GM12864 (cell line): Measurements from ENCODE around the gene NOL11.

Experiments used
- DNase-seq: peaks from one replicate; pipeline ENCODE4 v3.0.0-alpha.2; 2011; ENCODE audit warnings: low read depth
- H3K4me3 ChIP-seq: 2 replicates; pipeline ENCODE4 v1.5.1; 2011; ENCODE audit warnings: mild to moderate bottlenecking, low read depth, low read length, control low read depth
- CTCF ChIP-seq: IDR thresholded peaks from 2 replicates; pipeline ENCODE4 v1.5.1; 2011; ENCODE audit warnings: low read depth, mild to moderate bottlenecking, moderate library complexity, low read length, control low read depth, inconsistent platforms; ENCODE audit errors: missing control alignments

The NOL11 gene

DNA sequence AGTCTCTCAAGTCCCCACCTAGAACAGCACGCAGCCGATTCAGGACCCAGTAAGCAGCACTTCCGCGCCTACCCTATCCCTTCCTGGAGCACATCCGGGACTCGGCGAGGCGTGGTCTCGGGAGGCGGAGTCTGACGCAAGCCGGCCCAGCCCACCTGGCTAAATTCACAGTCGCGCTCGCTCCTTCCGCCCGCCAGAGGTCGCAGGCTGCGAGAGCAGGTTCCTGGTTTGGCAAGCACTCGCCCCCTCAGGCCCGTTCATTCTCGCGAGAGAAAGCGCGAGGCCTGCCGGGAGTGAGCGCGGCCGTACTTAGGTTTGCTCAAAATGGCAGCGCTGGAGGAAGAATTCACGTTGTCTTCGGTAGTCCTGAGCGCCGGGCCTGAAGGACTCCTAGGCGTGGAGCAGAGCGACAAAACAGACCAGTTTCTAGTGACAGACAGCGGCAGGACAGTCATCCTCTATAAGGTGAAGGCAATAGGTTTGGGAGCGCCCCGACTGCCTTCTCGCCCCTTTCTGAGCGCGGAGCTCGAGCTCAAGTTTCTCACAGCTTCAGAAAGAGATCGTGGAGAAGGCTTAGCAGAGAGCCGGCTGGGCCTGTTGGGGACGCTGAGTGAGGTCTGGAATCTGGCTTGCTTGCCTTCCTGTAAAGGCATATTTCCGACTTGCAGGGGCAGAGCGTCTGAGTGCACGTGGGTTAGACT lies at the start of gene NOL11:
NOL11 (plus strand) TSS at position 313 of the 701 bp plus-strand sequence; CDS start at position 325, 12 bp downstream.
- TF ChIP-seq CTCF: peak; percentile 89
- DNase-seq: peak; percentile 98
- H3K4me3 ChIP-seq: peak within 1 kb of the TSS; percentile 95

- DNase-seq: no peak
- TF ChIP-seq CTCF: no peak
- no peak overlapping the region for H3K4me3 ChIP-seq
Measured at GRCh38 chr17:67671493-67671892, 46.2 kb upstream of the NOL11 start.

DNA sequence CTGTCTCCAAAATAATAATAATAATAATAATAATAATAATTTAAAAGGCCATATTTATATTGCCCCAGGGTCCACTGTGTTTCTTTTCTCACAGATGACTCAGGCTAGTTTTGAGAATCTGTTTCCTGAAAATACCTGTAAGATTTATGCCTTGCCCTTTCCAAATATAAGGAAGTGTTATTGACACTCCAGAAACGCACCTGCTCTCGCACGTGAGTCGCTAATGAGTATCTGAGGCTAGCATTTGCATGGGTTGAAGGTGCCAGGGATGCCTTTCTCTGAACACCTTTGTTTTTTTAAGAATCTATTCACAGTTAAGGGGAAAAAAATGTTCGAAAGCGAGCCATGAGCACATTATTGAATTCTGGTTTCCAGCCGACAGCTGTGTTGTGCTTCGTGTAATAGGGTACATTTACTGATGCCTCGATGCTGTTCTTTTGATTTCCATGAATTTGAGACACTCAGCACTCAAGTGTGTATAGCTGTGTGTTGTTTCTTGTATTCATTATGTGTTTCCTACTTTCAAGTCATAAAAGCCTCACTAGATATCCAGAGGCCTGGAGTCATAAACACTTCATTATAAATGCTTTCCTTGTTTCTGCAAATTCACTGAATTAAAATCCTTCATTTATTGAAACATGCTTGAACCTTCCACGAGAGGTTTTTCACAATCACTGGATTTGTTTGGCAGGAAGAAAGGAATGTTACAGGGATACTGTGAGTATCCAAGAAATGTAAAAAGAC lies 45.0 kb upstream of the NOL11 start:
- TF ChIP-seq CTCF: no peak
- DNase-seq: no peak
- no peak overlapping the region for H3K4me3 ChIP-seq

- no peak overlapping the region for H3K4me3 ChIP-seq
- no peak for DNase-seq
- no peak for TF ChIP-seq CTCF
Measured at GRCh38 chr17:67675481-67675880, 42.3 kb upstream of the NOL11 start.

DNA sequence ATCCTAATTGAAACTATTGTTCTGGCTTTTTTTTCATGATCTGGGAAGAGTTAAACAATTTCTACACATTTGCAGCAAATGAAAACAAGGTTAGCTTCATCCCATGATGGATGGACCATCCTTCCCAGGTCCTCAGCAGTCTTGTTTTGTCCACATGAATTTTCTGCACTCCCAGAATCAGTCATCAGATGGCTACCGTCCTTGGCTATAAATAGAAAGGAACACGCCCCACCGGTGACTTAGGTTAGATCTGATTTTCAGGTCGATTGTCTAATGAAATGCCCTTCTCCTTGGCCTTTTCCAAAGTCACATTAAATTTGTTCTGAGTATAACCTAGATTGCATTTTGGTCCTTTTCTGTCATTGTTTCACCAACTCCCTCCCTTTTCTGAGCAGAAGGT lies 41.4 kb upstream of the NOL11 start:
- no peak overlapping the region for H3K4me3 ChIP-seq
- TF ChIP-seq CTCF: no peak
- no peak for DNase-seq

DNA sequence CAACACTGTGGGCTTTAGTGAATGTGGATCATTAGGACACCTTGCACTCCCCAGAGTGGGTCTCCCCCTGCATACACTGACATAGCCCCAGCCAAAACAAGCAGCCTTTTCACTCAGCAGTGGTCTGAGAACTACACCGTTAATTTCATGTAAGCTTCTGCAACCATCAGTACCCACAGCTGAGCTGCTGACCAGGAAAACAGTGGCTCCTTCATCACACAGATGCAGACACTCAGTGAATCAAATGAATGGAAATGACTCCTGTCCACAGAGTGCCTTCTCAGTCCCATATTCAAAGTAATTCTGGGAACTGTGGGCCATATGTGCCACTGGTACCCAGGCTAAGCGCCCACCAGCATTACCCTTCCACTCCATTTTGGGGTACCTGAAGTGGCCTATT lies 39.3 kb upstream of the NOL11 start:
- H3K4me3 ChIP-seq: no peak overlapping the region
- no peak for DNase-seq
- no peak for TF ChIP-seq CTCF
